ENCODE measurements around the gene EIF4H.
"Not testable (repeated sequence)": the region's sequence is repeated elsewhere in the genome, so short reads cannot be mapped to it uniquely, and the experiment has no call there.

DNA sequence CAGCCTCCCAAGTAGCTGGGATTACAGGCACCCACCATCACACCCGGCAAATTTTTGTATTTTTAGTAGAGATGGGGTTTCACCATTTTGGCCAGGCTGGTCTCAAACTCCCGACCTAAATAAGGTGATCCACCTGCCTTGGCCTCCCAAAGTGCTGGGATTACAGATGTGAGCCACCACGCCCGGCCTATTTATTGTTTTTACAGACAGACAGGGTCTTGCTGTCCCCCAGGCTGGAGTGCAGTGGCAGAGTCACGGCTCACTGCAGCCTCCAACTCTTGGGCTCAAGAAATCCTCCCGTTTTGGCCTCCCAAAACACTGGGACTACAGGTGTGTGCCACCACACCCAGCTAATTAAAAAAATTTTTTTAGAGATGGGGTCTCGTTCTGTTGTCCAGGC, 34.1 kb downstream of the EIF4H start:
- not testable (repeated sequence) for TF ChIP-seq POLR2A (IDR thresholded peaks at IDR 0.05; ENCODE audit: low read depth); POLR2AphosphoS5 (IDR thresholded peaks at IDR 0.05); EP300 (IDR thresholded peaks at IDR 0.05)
- TF ChIP-seq, protein P1, sequence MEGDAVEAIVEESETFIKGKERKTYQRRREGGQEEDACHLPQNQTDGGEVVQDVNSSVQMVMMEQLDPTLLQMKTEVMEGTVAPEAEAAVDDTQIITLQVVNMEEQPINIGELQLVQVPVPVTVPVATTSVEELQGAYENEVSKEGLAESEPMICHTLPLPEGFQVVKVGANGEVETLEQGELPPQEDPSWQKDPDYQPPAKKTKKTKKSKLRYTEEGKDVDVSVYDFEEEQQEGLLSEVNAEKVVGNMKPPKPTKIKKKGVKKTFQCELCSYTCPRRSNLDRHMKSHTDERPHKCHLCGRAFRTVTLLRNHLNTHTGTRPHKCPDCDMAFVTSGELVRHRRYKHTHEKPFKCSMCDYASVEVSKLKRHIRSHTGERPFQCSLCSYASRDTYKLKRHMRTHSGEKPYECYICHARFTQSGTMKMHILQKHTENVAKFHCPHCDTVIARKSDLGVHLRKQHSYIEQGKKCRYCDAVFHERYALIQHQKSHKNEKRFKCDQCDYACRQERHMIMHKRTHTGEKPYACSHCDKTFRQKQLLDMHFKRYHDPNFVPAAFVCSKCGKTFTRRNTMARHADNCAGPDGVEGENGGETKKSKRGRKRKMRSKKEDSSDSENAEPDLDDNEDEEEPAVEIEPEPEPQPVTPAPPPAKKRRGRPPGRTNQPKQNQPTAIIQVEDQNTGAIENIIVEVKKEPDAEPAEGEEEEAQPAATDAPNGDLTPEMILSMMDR (IDR thresholded peaks at IDR 0.05) = not testable (repeated sequence)
